K562 (cell line): ENCODE results near the gene MGA. TPM values are rescaled to one million over a fixed set of nuclear protein-coding genes. Genes with fewer than 3 reads are reported as not detected.

Source experiments
- BCOR ChIP-seq: fragments of 450-650 bp; IDR thresholded peaks from 2 replicates; pipeline ENCODE4 v1.6.1; 2016
- CREM ChIP-seq: IDR thresholded peaks from 2 replicates; pipeline ENCODE4 v1.6.1; 2014; ENCODE audit warnings: antibody characterized with exemption, low read depth
- FOXP1 ChIP-seq: sonication (generic); formaldehyde crosslinking; IDR thresholded peaks from 2 replicates; pipeline ENCODE4 v1.8.0; 2022; ENCODE audit warnings: mild to moderate bottlenecking, missing genetic modification reagents
- GTF2F1 ChIP-seq: IDR thresholded peaks from 2 replicates; pipeline ENCODE4 v1.6.1; 2011; ENCODE audit warnings: low read depth, low read length, improper control_type of control experiment
- KAT2B ChIP-seq: IDR thresholded peaks from one replicate; pipeline ENCODE4 v1.6.1; 2012; ENCODE audit warnings: low read depth, mild to moderate bottlenecking, control low read depth, inconsistent platforms, low read length, moderate library complexity
- L3MBTL2 ChIP-seq: fragments of 450-650 bp; IDR thresholded peaks from 2 replicates; pipeline ENCODE4 v1.6.1; 2016; ENCODE audit warnings: mild to moderate bottlenecking, moderate library complexity
- LCOR ChIP-seq: sonication (generic); formaldehyde crosslinking; IDR thresholded peaks from 2 replicates; pipeline ENCODE4 v1.8.0; 2022; ENCODE audit warnings: mild to moderate bottlenecking, missing genetic modification reagents
- MEF2D ChIP-seq: conservative IDR thresholded peaks from 2 replicates; pipeline ENCODE4 v1.6.1; 2016; ENCODE audit warnings: low read depth, missing genetic modification characterization, missing compliant biosample characterization
- NFE2 ChIP-seq: IDR thresholded peaks from 2 replicates; pipeline ENCODE4 v1.6.1; 2014; ENCODE audit warnings: antibody characterized with exemption, low read depth
- NR2C1 ChIP-seq, 2 experiments: fragments of 450-650 bp; IDR thresholded peaks; 2 replicates each; pipeline ENCODE4 v1.6.1; 2017; ENCODE audit warnings: mild to moderate bottlenecking in 2 of 2, antibody characterized with exemption in 1 of 2, inconsistent platforms in 1 of 2, missing compliant biosample characterization in 1 of 2, missing genetic modification characterization in 1 of 2
- SRF ChIP-seq, 2 experiments: fragments of 250-450, 450-650 bp in 1 of 2; sonication (Bioruptor Pico) in 1 of 2; sonication (generic) in 1 of 2; formaldehyde crosslinking; IDR thresholded peaks; 2 replicates each; pipeline versions ENCODE4 v1.5.0 to v1.5.1; 2020 to 2022; ENCODE audit warnings: mild to moderate bottlenecking in 1 of 2, missing genetic modification reagents in 1 of 2
- SRSF1 ChIP-seq: fragments of 200-400 bp; formaldehyde crosslinking; IDR thresholded peaks from 2 replicates; pipeline ENCODE4 v1.6.1; 2017; ENCODE audit warnings: mild to moderate bottlenecking, low read depth, low read length, moderate library complexity
- STAT5B ChIP-seq: fragments of 250-450 bp; sonication (Bioruptor Pico); IDR thresholded peaks from 2 replicates; pipeline ENCODE4 v1.8.0; 2021; ENCODE audit warnings: mild to moderate bottlenecking, inconsistent platforms
- TFAM ChIP-seq: fragments of 250-450 bp; sonication (Bioruptor Pico); conservative IDR thresholded peaks from 2 replicates; pipeline ENCODE4 v1.5.0; 2021; ENCODE audit warnings: mild to moderate bottlenecking, moderate library complexity
- ZFP36 ChIP-seq: fragments of 150-350 bp; IDR thresholded peaks from 2 replicates; pipeline ENCODE4 v1.6.1; 2018; ENCODE audit warnings: low read length, low read depth; ENCODE audit not compliant: partially characterized antibody
- ZNF511 ChIP-seq: sonication (generic); formaldehyde crosslinking; IDR thresholded peaks from 2 replicates; pipeline ENCODE4 v1.8.0; 2022; ENCODE audit warnings: mild to moderate bottlenecking, missing genetic modification reagents
- ZSCAN29 ChIP-seq: fragments of 450-650 bp; IDR thresholded peaks from 2 replicates; pipeline ENCODE4 v1.6.1; 2017
- ZSCAN32 ChIP-seq: fragments of 450-650 bp; formaldehyde crosslinking; IDR thresholded peaks from 2 replicates; pipeline ENCODE4 v1.4.0; 2020; ENCODE audit warnings: mild to moderate bottlenecking, moderate library complexity
- polyA plus RNA-seq, 8 experiments: library from polyadenylated mRNA; depleted of rRNA in 4 of 8; stranded (reverse) in 5 of 8; unstranded in 3 of 8; fragments of >200 nt; fragmentation: Nextera tagmentation in 2 of 8; fragmentation: Illumina TruSeq in 1 of 8; extraction: Ambion mirVana in 2 of 8; extraction: Trizol in 1 of 8; gene quantifications; 2 replicates each; pipeline versions ENCODE4 v1.2.1 to v1.2.3, GENCODE V29; 2011 to 2014; ENCODE audit warnings: inconsistent platforms in 1 of 8, missing spikeins in 1 of 8
- total RNA-seq, 7 experiments: library from RNA; depleted of rRNA in 6 of 7; stranded (reverse); fragments of >200 nt in 6 of 7; fragmentation: Illumina TruSeq in 2 of 7; extraction: Trizol in 2 of 7; gene quantifications; 2 replicates each; pipeline versions ENCODE4 v1.2.1 to v1.2.3, GENCODE V29; 2011 to 2021; ENCODE audit warnings: low replicate concordance in 1 of 7
- TF ChIP-seq, protein P1 (sequence below): fragments of 150-350 bp; IDR thresholded peaks from 2 replicates; pipeline ENCODE4 v1.6.1; 2014; ENCODE audit warnings: low read depth, mild to moderate bottlenecking, low read length, borderline replicate concordance
- TF ChIP-seq, protein P2 (sequence below), 2 experiments: fragments of 150-350 bp in 1 of 2; IDR thresholded peaks; 2 replicates each; pipeline ENCODE4 v1.6.1; 2012 to 2016; ENCODE audit warnings: low read depth in 2 of 2, low read length in 2 of 2, mild to moderate bottlenecking in 1 of 2, moderate library complexity in 1 of 2

The MGA gene
- total and polyA plus RNA-seq, 9 of the 15 experiments (the other 6 are each of a cell fraction or from before 2014, with no cell fraction given) = 4.7 to 56.1 (median 21.1) TPM

DNA sequence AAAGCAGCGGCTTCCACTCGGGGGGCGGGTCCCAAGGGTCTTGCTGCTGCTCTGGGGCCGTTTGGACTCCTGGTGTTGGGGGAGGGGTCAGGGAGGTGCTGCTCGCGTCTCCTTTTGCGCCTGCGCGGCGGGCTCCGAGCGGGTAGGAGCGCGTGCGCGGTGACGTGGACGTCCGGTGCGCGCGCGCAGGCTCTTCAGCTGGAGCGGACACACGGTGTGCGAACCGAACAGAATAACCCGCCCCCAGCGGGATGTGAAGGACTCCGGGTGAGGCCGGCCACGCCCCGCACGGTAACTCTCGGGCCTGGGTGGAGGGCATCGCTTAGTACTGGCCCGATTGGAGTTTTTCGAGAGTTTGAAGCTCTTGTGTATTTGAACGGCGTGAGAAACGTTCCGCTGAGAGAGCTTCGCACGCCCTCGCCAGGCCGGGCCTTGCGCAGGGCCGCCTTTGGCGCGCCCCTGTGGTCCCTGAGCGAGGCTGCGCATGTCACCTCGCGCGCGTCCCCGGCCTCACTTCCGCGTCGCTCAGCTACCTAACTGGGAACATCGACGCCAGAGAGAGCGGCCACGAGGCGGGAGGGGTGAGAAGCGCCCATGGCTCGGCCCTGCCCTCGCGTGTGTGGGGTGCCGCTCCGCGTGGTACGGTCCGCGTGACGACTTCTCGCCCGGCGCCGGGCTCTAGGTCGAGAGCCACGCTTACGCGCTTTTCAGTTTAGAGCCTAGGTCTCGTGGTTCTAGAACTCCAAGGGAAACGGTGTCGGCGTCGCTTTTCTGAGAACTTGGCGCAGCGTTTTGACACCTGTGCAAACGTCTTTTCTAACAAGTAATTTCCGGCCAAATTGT lies at the start of gene MGA (continued):
- peak; percentile 33; the same call in 1 of the 2 replicates for TF ChIP-seq SRSF1
- TF ChIP-seq ZNF511 (CRISPR knock-in tag) = peak; percentile 97
- TF ChIP-seq TFAM (CRISPR knock-in tag) = no peak
- no peak; a peak in 1 of 4 replicates for TF ChIP-seq SRF (CRISPR knock-in tag; IDR thresholded peaks at IDR 0.05)
- no peak for TF ChIP-seq NR2C1 (IDR thresholded peaks at IDR 0.05)
- no peak for TF ChIP-seq NR2C1 (tag; IDR thresholded peaks at IDR 0.05)
- no peak for TF ChIP-seq STAT5B (CRISPR knock-in tag)
- TF ChIP-seq, protein P1, sequence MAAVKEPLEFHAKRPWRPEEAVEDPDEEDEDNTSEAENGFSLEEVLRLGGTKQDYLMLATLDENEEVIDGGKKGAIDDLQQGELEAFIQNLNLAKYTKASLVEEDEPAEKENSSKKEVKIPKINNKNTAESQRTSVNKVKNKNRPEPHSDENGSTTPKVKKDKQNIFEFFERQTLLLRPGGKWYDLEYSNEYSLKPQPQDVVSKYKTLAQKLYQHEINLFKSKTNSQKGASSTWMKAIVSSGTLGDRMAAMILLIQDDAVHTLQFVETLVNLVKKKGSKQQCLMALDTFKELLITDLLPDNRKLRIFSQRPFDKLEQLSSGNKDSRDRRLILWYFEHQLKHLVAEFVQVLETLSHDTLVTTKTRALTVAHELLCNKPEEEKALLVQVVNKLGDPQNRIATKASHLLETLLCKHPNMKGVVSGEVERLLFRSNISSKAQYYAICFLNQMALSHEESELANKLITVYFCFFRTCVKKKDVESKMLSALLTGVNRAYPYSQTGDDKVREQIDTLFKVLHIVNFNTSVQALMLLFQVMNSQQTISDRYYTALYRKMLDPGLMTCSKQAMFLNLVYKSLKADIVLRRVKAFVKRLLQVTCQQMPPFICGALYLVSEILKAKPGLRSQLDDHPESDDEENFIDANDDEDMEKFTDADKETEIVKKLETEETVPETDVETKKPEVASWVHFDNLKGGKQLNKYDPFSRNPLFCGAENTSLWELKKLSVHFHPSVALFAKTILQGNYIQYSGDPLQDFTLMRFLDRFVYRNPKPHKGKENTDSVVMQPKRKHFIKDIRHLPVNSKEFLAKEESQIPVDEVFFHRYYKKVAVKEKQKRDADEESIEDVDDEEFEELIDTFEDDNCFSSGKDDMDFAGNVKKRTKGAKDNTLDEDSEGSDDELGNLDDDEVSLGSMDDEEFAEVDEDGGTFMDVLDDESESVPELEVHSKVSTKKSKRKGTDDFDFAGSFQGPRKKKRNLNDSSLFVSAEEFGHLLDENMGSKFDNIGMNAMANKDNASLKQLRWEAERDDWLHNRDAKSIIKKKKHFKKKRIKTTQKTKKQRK = no peak
- TF ChIP-seq FOXP1 (CRISPR knock-in tag) = peak; percentile 99
- TF ChIP-seq L3MBTL2 = peak; percentile 100
- TF ChIP-seq MEF2D = 0 out of 2 replicates have a peak, but pooled peaks have one; percentile 12
- TF ChIP-seq ZFP36 = no peak
- peak; percentile 84 for TF ChIP-seq CREM
- TF ChIP-seq KAT2B = peak; percentile 32
- 0 out of 2 replicates have a peak, but pooled peaks have one; percentile 7 for TF ChIP-seq BCOR
- no peak for TF ChIP-seq NFE2
- TF ChIP-seq GTF2F1 = 0 out of 2 replicates have a peak, but pooled peaks have one; percentile 3
- TF ChIP-seq ZSCAN29 = 0 out of 2 replicates have a peak, but pooled peaks have one; percentile 11
- TF ChIP-seq, protein P2, sequence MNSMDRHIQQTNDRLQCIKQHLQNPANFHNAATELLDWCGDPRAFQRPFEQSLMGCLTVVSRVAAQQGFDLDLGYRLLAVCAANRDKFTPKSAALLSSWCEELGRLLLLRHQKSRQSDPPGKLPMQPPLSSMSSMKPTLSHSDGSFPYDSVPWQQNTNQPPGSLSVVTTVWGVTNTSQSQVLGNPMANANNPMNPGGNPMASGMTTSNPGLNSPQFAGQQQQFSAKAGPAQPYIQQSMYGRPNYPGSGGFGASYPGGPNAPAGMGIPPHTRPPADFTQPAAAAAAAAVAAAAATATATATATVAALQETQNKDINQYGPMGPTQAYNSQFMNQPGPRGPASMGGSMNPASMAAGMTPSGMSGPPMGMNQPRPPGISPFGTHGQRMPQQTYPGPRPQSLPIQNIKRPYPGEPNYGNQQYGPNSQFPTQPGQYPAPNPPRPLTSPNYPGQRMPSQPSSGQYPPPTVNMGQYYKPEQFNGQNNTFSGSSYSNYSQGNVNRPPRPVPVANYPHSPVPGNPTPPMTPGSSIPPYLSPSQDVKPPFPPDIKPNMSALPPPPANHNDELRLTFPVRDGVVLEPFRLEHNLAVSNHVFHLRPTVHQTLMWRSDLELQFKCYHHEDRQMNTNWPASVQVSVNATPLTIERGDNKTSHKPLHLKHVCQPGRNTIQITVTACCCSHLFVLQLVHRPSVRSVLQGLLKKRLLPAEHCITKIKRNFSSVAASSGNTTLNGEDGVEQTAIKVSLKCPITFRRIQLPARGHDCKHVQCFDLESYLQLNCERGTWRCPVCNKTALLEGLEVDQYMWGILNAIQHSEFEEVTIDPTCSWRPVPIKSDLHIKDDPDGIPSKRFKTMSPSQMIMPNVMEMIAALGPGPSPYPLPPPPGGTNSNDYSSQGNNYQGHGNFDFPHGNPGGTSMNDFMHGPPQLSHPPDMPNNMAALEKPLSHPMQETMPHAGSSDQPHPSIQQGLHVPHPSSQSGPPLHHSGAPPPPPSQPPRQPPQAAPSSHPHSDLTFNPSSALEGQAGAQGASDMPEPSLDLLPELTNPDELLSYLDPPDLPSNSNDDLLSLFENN (IDR thresholded peaks at IDR 0.05; ENCODE audit: low read depth in 2 of 2, low read length in 2 of 2) = no peak
- peak; percentile 95 for TF ChIP-seq LCOR (CRISPR knock-in tag)
- TF ChIP-seq ZSCAN32 (CRISPR knock-in tag) = 0 out of 2 replicates have a peak, but pooled peaks have one; percentile 21
